MM.1S (cell line): ENCODE data around the gene HMX1.

Source experiments
- EZH2 ChIP-seq: fragments of 300-600 bp; sonication (generic); optimal IDR thresholded peaks from 2 replicates; pipeline ENCODE3; 2017; ENCODE audit warnings: low read depth, mild to moderate bottlenecking, antibody characterized with exemption, low read length, mixed read lengths
- TF ChIP-seq, protein P1 (sequence below): fragments of 300-600 bp; sonication (generic); IDR thresholded peaks from 2 replicates; pipeline ENCODE4 v1.5.1; 2016; ENCODE audit warnings: antibody characterized with exemption, low read length, mixed read lengths

DNA sequence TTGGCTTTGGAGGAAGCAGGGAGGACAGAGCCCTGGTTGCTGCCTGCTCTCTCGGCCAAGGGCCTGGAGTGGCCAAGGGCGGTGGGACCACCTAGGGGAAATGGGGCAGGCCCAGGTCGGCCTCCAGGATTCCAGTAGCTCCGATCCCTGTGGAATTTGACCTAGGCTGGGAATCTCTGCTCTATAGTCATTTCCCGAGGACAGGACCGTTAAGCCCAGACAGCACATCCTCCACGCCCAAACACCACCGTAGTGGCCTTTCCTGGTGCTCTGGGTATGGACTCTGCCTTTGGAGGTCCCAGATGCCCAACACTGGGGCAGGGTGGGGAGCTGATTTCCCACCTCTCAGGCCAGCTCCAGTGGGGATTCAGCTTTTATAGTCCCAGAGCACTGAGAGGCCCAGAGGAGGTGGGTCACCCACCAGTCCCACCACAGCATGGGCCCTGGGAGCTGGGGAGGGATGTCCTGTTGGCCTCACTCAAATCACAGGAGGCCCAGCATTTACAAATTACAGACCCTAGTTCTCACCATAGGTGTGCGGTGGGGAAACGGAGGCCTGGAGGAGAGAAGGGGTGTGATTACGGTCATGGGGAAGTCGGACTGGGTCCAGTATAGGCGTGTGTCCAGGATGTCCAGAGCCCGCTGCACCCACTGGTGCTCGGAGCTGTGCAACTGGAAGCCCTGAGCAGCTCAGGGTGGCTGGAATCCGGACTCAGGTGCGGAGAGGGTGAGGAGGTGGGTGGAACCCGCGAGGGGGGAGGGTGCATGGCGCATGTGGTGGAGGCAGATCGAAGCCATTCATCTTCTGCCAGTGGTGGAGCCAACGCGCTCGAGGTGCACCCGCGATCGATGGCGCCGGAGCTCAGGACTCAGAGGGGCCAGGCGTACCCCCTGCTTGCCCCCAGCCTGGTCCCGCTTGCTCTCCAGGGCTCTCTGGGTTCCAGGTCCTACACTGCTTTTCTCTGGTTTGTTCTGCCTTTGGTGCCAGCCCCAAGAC is 7.7 kb downstream of the HMX1 start:
- TF ChIP-seq, protein P1, sequence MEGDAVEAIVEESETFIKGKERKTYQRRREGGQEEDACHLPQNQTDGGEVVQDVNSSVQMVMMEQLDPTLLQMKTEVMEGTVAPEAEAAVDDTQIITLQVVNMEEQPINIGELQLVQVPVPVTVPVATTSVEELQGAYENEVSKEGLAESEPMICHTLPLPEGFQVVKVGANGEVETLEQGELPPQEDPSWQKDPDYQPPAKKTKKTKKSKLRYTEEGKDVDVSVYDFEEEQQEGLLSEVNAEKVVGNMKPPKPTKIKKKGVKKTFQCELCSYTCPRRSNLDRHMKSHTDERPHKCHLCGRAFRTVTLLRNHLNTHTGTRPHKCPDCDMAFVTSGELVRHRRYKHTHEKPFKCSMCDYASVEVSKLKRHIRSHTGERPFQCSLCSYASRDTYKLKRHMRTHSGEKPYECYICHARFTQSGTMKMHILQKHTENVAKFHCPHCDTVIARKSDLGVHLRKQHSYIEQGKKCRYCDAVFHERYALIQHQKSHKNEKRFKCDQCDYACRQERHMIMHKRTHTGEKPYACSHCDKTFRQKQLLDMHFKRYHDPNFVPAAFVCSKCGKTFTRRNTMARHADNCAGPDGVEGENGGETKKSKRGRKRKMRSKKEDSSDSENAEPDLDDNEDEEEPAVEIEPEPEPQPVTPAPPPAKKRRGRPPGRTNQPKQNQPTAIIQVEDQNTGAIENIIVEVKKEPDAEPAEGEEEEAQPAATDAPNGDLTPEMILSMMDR = no peak
- no peak for TF ChIP-seq EZH2
